ENCODE results near the gene STAT5A.

DNA sequence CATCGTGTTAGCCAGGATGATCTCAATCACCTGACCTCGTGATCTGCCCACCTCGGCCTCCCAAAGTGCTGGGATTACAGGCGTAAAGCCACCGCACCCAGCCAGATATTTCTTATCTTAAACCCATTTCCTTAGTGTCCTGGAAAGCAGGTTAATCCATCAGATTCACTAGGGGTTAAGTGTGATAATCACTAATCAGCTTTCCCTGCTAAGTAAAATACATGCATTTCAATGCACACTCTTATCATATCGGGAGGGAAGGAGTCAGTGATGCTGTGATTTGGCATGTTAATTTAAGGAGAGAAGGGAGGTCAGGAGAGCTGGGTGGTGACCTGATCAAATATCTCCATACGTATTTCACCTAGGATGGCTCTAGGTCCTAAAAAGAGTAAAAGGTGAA, 70.8 kb downstream of the STAT5A start:
- TF ChIP-seq, protein P1, sequence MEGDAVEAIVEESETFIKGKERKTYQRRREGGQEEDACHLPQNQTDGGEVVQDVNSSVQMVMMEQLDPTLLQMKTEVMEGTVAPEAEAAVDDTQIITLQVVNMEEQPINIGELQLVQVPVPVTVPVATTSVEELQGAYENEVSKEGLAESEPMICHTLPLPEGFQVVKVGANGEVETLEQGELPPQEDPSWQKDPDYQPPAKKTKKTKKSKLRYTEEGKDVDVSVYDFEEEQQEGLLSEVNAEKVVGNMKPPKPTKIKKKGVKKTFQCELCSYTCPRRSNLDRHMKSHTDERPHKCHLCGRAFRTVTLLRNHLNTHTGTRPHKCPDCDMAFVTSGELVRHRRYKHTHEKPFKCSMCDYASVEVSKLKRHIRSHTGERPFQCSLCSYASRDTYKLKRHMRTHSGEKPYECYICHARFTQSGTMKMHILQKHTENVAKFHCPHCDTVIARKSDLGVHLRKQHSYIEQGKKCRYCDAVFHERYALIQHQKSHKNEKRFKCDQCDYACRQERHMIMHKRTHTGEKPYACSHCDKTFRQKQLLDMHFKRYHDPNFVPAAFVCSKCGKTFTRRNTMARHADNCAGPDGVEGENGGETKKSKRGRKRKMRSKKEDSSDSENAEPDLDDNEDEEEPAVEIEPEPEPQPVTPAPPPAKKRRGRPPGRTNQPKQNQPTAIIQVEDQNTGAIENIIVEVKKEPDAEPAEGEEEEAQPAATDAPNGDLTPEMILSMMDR (conservative IDR thresholded peaks at IDR 0.05 in 1 of 2, IDR thresholded peaks at IDR 0.05 in 1 of 2; ENCODE audit: extremely low read depth in 1 of 2, insufficient read depth in 1 of 2, low read depth in 1 of 2, low read length in 2 of 2): no peak
- no peak for TF ChIP-seq EZH2 (IDR thresholded peaks at IDR 0.05; ENCODE audit: borderline replicate concordance, low read length)

All from mammary epithelial cell (primary cell).